Kidney (tissue), 14 donors: ENCODE data around the gene PHACTR1. TPM values are rescaled to one million over a fixed set of nuclear protein-coding genes. Genes with fewer than 3 reads are reported as not detected.

ENCODE experiments used
- DNase-seq, 5 donors: peaks; one replicate each; pipeline ENCODE4 v3.0.0-alpha.2; 2013 to 2020
- FAIRE-seq: peaks from 2 replicates; lab custom pipeline; 2012; peaks lifted over from hg19 to GRCh38; lab: Jason Lieb, UNC
- H3K27ac ChIP-seq, 2 donors: one replicate each; pipeline ENCODE4 v1.7.0; 2013; ENCODE audit warnings: low read depth in 2 of 2, low read length in 2 of 2, inconsistent platforms in 1 of 2
- H3K27me3 ChIP-seq: one replicate; pipeline ENCODE4 v1.7.1; 2013; ENCODE audit warnings: low read length, inconsistent platforms; ENCODE audit not compliant: control insufficient read depth, insufficient read depth
- H3K36me3 ChIP-seq, 3 donors: one replicate each; pipeline versions ENCODE4 v1.7.0 to v1.7.1; 2013; ENCODE audit warnings: low read length in 3 of 3, control low read depth in 1 of 3, inconsistent platforms in 1 of 3; ENCODE audit not compliant: insufficient read depth in 3 of 3, control insufficient read depth in 2 of 3
- H3K4me1 ChIP-seq, 3 donors: one replicate each; pipeline versions ENCODE4 v1.7.0 to v1.7.1; 2013; ENCODE audit warnings: low read length in 3 of 3, inconsistent platforms in 1 of 3, low read depth in 1 of 3; ENCODE audit not compliant: control insufficient read depth in 2 of 3, insufficient read depth in 2 of 3
- H3K4me3 ChIP-seq, 3 donors: one replicate each; pipeline versions ENCODE4 v1.7.0 to v1.8.1; 2013; ENCODE audit warnings: low read length in 3 of 3, control low read depth in 1 of 3, inconsistent platforms in 1 of 3
- H3K9ac ChIP-seq, 3 donors: one replicate each; pipeline versions ENCODE4 v1.7.0 to v1.7.1; 2013; ENCODE audit warnings: low read length in 3 of 3, control low read depth in 1 of 3, inconsistent platforms in 1 of 3
- H3K9me3 ChIP-seq, 3 donors: one replicate each; pipeline versions ENCODE4 v1.7.0 to v1.7.1; 2013; ENCODE audit warnings: low read length in 3 of 3, control low read depth in 1 of 3, inconsistent platforms in 1 of 3; ENCODE audit not compliant: control insufficient read depth in 2 of 3, insufficient read depth in 1 of 3
- intact Hi-C: fragments of 100-400 bp; cut with DNase I; formaldehyde crosslinking; loops from one replicate; pipeline ENCODE4 v1.11.1; 2022
- polyA plus RNA-seq: library from polyadenylated mRNA; stranded (reverse); fragments of 350-450 nt; fragmentation: Illumina TruSeq; extraction: RNeasy Lipid Tissue Mini Kit (QIAGEN cat#74804); gene quantifications from one replicate; pipeline ENCODE4 v1.2.3, GENCODE V29; 2014; ENCODE audit warnings: low read depth, low replicate concordance; ENCODE audit not compliant: insufficient read depth
- total RNA-seq: library from RNA; stranded (reverse); fragmentation: NEBNext Ultra II Directional; extraction: Animal tissue kit (Norgen Biotek cat#: 25700); gene quantifications from one replicate; pipeline ENCODE4 v1.2.1, GENCODE V29; 2021
- TF ChIP-seq, protein P1 (sequence below): IDR thresholded peaks from 3 replicates; pipeline ENCODE4 v1.5.1; 2012; ENCODE audit warnings: mild to moderate bottlenecking, moderate library complexity, borderline replicate concordance; ENCODE audit not compliant: insufficient read depth; ENCODE audit errors: extremely low read depth
- donor health status: control.
- donor health status: control.
- donor health status: control.
- donor health status: control.
- donor health status: control.
- donor health status: DM: yes; HTN: yes; CAD: no.
- donor health status: Normal renal cell carcinoma (clear cell type).

PHACTR1 gene
- total and polyA plus RNA-seq, 2 donors from 2014 or later = 3.3 to 33.6 TPM

DNA sequence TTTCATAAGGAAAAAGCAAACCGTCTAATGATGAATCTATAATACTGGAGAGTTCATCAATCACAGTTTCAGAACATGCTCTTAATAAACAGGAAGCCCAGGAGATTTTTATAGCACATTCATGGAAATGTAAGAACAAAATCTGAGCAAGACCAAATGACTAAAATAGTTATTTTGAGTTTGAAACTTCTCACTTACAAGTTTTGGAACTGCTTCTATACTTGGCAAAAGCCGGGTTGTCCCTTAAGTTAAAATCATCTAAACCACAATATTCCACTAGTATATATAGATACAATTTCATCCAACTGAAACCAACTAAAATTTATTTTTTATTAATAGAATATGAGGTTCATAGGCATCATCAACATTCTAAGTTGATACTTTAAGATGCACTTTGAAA is 268.2 kb downstream of the PHACTR1 start:
- H3K9ac ChIP-seq = no peak overlapping the region
- FAIRE-seq (no peak), DNase-seq (no peak)
- no peak overlapping the region for H3K4me3 ChIP-seq
- no peaks in the 10 kb centered on the region for H3K27me3 ChIP-seq
- no peaks in the 10 kb centered on the region for H3K36me3 ChIP-seq
- H3K9me3 ChIP-seq = no peaks in the 10 kb centered on the region
- no peaks in the 10 kb centered on the region for H3K4me1 ChIP-seq
- no peak overlapping the region for H3K27ac ChIP-seq
- intact Hi-C loops = no loop called here
- TF ChIP-seq, protein P1, sequence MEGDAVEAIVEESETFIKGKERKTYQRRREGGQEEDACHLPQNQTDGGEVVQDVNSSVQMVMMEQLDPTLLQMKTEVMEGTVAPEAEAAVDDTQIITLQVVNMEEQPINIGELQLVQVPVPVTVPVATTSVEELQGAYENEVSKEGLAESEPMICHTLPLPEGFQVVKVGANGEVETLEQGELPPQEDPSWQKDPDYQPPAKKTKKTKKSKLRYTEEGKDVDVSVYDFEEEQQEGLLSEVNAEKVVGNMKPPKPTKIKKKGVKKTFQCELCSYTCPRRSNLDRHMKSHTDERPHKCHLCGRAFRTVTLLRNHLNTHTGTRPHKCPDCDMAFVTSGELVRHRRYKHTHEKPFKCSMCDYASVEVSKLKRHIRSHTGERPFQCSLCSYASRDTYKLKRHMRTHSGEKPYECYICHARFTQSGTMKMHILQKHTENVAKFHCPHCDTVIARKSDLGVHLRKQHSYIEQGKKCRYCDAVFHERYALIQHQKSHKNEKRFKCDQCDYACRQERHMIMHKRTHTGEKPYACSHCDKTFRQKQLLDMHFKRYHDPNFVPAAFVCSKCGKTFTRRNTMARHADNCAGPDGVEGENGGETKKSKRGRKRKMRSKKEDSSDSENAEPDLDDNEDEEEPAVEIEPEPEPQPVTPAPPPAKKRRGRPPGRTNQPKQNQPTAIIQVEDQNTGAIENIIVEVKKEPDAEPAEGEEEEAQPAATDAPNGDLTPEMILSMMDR = no peak

DNA sequence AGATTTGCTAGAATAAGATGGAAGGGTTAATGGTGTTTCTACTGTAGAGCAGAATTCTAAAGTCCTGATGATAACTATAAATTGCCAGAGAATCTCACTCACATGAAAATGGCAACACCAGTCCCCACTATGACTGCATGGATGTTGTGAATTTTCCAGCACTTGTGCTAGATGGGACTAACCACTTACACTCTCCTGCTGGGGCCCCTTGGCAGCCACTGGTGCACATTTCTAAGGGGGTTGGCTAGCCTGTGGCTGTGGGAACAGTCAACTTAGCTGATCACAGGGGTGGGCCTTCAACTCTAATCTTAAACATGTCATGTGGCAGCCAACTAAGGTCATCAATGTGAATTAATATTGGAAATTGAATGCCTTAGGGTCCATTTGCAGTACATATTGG is 271.2 kb downstream of the PHACTR1 start:
- no peak overlapping the region for H3K9ac ChIP-seq
- no peak overlapping the region for H3K4me3 ChIP-seq
- no peaks in the 10 kb centered on the region for H3K4me1 ChIP-seq
- TF ChIP-seq, protein P1 = no peak
- no peak overlapping the region for H3K27ac ChIP-seq
- DNase-seq = no peak
- H3K9me3 ChIP-seq = no peaks in the 10 kb centered on the region
- intact Hi-C loops = no loop called here
- H3K27me3 ChIP-seq = no peaks in the 10 kb centered on the region
- H3K36me3 ChIP-seq = no peaks in the 10 kb centered on the region
- no peak for FAIRE-seq

DNA sequence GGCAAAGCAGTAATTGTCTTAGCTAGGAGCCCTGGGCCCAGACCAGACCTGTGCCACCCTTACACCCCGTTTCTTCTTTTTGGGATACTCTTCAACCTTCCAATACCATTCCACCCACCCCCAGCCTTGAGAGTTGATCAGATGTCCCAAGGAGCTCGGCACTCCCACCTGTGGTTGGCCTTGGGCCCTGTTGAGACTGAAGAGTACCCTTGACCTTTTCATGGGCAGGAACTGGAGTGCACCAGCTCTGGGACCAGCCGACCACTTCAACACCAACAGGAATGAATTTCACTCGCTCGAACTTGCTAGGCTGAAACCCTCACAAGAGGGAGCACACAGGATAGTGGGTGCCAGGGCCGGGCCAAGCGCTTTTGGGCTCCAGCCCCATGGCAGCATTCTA is 273.6 kb downstream of the PHACTR1 start:
- Histone ChIP-seq H3K4me1 (no peaks in the 10 kb centered on the region), H3K9ac (no peak overlapping the region), H3K9me3 (no peaks in the 10 kb centered on the region), H3K27me3 (no peaks in the 10 kb centered on the region), H3K27ac (no peak overlapping the region), H3K4me3 (no peak overlapping the region), H3K36me3 (no peaks in the 10 kb centered on the region)
- DNase-seq (no peak), FAIRE-seq (no peak)
- intact Hi-C loops = no loop called here
- TF ChIP-seq, protein P1 = no peak

DNA sequence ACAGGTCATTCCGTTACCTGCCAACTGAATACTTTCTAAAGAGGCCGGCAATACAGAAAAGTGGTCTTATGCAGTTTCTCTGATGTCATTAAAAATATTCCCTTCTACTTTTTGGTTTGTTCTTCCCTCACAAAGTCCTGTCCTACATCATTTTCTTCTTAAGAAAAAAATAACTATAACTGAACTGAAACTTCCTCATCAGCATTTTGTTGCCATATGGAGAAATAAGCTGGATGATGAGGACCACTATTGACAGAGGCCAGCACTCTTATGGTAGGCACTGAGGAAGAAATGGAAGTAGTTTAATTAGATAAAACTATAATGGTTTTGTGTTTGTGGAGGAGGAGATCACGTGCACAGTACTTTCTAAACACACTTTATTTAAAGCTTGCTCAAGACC is 274.9 kb downstream of the PHACTR1 start:
- H3K36me3 ChIP-seq = no peaks in the 10 kb centered on the region
- H3K27ac ChIP-seq = no peak overlapping the region
- H3K27me3 ChIP-seq = no peaks in the 10 kb centered on the region
- H3K4me3 ChIP-seq = no peak overlapping the region
- no peaks in the 10 kb centered on the region for H3K4me1 ChIP-seq
- intact Hi-C loops = no loop called here
- TF ChIP-seq, protein P1 = no peak
- no peaks in the 10 kb centered on the region for H3K9me3 ChIP-seq
- FAIRE-seq (no peak), DNase-seq (no peak)
- no peak overlapping the region for H3K9ac ChIP-seq
